HepG2 (cell line): ENCODE measurements around the gene MCEE. TPM values are rescaled to one million over a fixed set of nuclear protein-coding genes. Genes with fewer than 3 reads are reported as not detected.
A peak's percentile ranks its signal among the peaks of the same experiment; 100 is the strongest.

Experiments
- AHR ChIP-seq: IDR thresholded peaks from 2 replicates; pipeline ENCODE4 v1.6.1; 2018; ENCODE audit warnings: missing genetic modification reagents, missing compliant biosample characterization
- ATF7-NPFF ChIP-seq: sonication (generic); formaldehyde crosslinking; IDR thresholded peaks from 2 replicates; pipeline ENCODE4 v1.8.1; 2023; ENCODE audit warnings: mild to moderate bottlenecking, low read depth, missing genetic modification reagents, moderate library complexity
- ATM ChIP-seq: fragments of 450-650 bp; IDR thresholded peaks from 2 replicates; pipeline ENCODE4 v1.7.1; 2017; ENCODE audit warnings: mild to moderate bottlenecking, borderline replicate concordance
- BCLAF1 ChIP-seq: fragments of 450-650 bp; IDR thresholded peaks from 2 replicates; pipeline ENCODE4 v1.6.1; 2017; ENCODE audit warnings: mild to moderate bottlenecking
- DNMT1 ChIP-seq: sonication (generic); formaldehyde crosslinking; IDR thresholded peaks from 2 replicates; pipeline ENCODE4 v1.5.1; 2020; ENCODE audit warnings: mild to moderate bottlenecking, missing genetic modification reagents
- GATAD2A ChIP-seq: IDR thresholded peaks from 2 replicates; pipeline ENCODE4 v1.6.1; 2016
- KLF12 ChIP-seq: sonication (generic); formaldehyde crosslinking; IDR thresholded peaks from 2 replicates; pipeline ENCODE4 v1.4.0; 2020; ENCODE audit warnings: missing genetic modification reagents, borderline replicate concordance
- KLF6 ChIP-seq: IDR thresholded peaks from 2 replicates; pipeline ENCODE4 v1.8.0; 2016; ENCODE audit warnings: missing biosample characterization, missing genetic modification reagents
- MAFK ChIP-seq, 2 experiments: IDR thresholded peaks in 1 of 2; conservative IDR thresholded peaks in 1 of 2; 2 replicates each; pipeline ENCODE4 v1.6.1; 2011; ENCODE audit warnings: improper control_type of control experiment in 2 of 2, low read length in 2 of 2
- MYPOP ChIP-seq: sonication (generic); formaldehyde crosslinking; IDR thresholded peaks from 2 replicates; pipeline ENCODE4 v1.8.1; 2023; ENCODE audit warnings: mild to moderate bottlenecking, moderate library complexity, missing genetic modification reagents
- SIN3A ChIP-seq: IDR thresholded peaks from 2 replicates; pipeline ENCODE4 v1.6.1; 2011; ENCODE audit warnings: low read depth, mild to moderate bottlenecking, control low read depth, low read length, borderline replicate concordance
- ZBTB43 ChIP-seq: sonication (generic); formaldehyde crosslinking; conservative IDR thresholded peaks from 2 replicates; pipeline ENCODE4 v1.4.0; 2020; ENCODE audit warnings: missing genetic modification reagents
- ZNF567 ChIP-seq: sonication (generic); formaldehyde crosslinking; IDR thresholded peaks from 2 replicates; pipeline ENCODE4 v1.8.1; 2023; ENCODE audit warnings: mild to moderate bottlenecking, missing genetic modification reagents, borderline replicate concordance
- ZNF572 ChIP-seq: sonication (generic); formaldehyde crosslinking; IDR thresholded peaks from 2 replicates; pipeline ENCODE4 v1.5.1; 2020; ENCODE audit warnings: mild to moderate bottlenecking, missing genetic modification reagents
- polyA plus RNA-seq, 8 experiments: library from polyadenylated mRNA; depleted of rRNA in 3 of 8; stranded (reverse) in 7 of 8; unstranded in 1 of 8; fragments of >200 nt; fragmentation: Illumina TruSeq in 4 of 8; extraction: Trizol in 4 of 8; gene quantifications; 2 replicates each; pipeline versions ENCODE4 v1.2.1 to v1.2.3, GENCODE V29; 2011 to 2016; ENCODE audit warnings: low read depth in 4 of 8, missing spikeins in 1 of 8, mixed read lengths in 1 of 8; ENCODE audit not compliant: insufficient read depth in 1 of 8
- total RNA-seq, 5 experiments: library from RNA; depleted of rRNA; stranded (reverse); fragments of >200 nt; fragmentation: Illumina TruSeq; extraction: Trizol; gene quantifications; 2 replicates each; pipeline ENCODE4 v1.2.3, GENCODE V29; 2016; ENCODE audit warnings: low read depth in 1 of 5
- TF ChIP-seq, protein P1 (sequence below): sonication (generic); formaldehyde crosslinking; IDR thresholded peaks from 2 replicates; pipeline ENCODE4 v1.4.0; 2020; ENCODE audit warnings: missing genetic modification reagents, borderline replicate concordance
- TF ChIP-seq, protein P2 (sequence below): sonication (generic); formaldehyde crosslinking; IDR thresholded peaks from 2 replicates; pipeline ENCODE4 v1.5.0; 2020; ENCODE audit warnings: missing genetic modification reagents, mild to moderate bottlenecking, borderline replicate concordance
- TF ChIP-seq, protein P3 (sequence below): sonication (generic); formaldehyde crosslinking; IDR thresholded peaks from 2 replicates; pipeline ENCODE4 v1.8.0; 2022; ENCODE audit warnings: missing genetic modification reagents, mild to moderate bottlenecking, moderate library complexity, borderline replicate concordance

MCEE gene
- total and polyA plus RNA-seq, 2 of the 13 experiments (the other 11 are each of a cell fraction or from before 2014, with no cell fraction given): 32.0 to 66.9 TPM

DNA sequence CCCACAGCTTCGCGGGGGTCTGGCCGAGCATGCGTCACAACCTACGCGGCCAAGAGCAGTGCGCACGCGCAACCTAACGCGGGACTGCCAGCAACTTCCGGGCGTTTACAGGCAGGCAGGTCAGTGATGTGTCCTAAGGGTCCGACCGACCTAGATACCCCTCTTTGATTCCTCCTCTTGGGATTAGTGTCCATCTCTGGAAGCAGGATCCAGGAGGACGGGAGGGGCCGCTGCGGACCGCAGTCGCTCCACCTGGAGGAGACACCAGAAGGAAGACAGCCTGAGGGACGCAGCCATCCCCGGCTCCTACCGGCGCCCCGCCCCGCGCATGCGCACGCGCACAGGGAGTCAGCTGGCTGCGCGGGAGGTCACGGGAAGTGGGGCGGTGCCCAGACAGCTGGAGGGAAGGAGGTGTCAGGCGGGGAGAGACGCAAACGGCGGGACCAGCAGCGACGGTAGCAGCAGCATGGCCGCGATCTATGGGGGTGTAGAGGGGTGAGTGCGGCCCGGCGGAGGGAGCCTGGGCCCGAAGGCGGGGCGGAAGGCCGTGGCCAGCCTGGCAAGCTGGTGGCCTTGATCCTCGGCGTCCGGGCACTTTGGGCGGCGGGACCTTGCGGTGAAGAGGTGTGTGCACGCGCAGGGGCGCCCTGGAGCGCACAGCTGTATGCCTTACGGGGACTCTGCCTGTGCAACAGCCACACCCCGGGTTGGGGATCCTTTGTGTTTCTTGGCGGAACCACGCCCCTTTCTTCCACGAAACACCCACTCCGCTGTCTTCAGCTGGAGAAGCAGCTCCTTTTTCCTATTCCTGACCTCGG, 61.6 kb downstream of the MCEE start, which contains the start of gene NAGK (continued):
- TF ChIP-seq ZBTB43 (CRISPR knock-in tag) (peak; percentile 79), MYPOP (CRISPR knock-in tag) (peak; percentile 98), ZNF572 (CRISPR knock-in tag) (peak; percentile 98), GATAD2A (CRISPR knock-in tag) (0 out of 2 replicates have a peak, but pooled peaks have one; percentile 47), MAFK (conservative IDR thresholded peaks at IDR 0.05 in 1 of 2, IDR thresholded peaks at IDR 0.05 in 1 of 2; ENCODE audit: low read length in 2 of 2) (no peak), BCLAF1 (no peak), ATM (no peak), AHR (CRISPR knock-in tag) (peak; percentile 94), SIN3A (peak; percentile 97), ZNF567 (CRISPR knock-in tag) (peak; percentile 97), KLF12 (CRISPR knock-in tag) (peak; percentile 93; the same call in 1 of the 2 replicates), ATF7-NPFF (CRISPR knock-in tag) (peak; percentile 89), DNMT1 (CRISPR knock-in tag) (no peak; the same call in none of the 2 replicates), KLF6 (CRISPR knock-in tag) (peak; percentile 94)
- TF ChIP-seq, protein P1, sequence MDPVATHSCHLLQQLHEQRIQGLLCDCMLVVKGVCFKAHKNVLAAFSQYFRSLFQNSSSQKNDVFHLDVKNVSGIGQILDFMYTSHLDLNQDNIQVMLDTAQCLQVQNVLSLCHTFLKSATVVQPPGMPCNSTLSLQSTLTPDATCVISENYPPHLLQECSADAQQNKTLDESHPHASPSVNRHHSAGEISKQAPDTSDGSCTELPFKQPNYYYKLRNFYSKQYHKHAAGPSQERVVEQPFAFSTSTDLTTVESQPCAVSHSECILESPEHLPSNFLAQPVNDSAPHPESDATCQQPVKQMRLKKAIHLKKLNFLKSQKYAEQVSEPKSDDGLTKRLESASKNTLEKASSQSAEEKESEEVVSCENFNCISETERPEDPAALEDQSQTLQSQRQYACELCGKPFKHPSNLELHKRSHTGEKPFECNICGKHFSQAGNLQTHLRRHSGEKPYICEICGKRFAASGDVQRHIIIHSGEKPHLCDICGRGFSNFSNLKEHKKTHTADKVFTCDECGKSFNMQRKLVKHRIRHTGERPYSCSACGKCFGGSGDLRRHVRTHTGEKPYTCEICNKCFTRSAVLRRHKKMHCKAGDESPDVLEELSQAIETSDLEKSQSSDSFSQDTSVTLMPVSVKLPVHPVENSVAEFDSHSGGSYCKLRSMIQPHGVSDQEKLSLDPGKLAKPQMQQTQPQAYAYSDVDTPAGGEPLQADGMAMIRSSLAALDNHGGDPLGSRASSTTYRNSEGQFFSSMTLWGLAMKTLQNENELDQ: no peak
- TF ChIP-seq, protein P2, sequence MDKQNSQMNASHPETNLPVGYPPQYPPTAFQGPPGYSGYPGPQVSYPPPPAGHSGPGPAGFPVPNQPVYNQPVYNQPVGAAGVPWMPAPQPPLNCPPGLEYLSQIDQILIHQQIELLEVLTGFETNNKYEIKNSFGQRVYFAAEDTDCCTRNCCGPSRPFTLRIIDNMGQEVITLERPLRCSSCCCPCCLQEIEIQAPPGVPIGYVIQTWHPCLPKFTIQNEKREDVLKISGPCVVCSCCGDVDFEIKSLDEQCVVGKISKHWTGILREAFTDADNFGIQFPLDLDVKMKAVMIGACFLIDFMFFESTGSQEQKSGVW (CRISPR knock-in tag): peak; percentile 97; the same call in 1 of the 2 replicates
- TF ChIP-seq, protein P3, sequence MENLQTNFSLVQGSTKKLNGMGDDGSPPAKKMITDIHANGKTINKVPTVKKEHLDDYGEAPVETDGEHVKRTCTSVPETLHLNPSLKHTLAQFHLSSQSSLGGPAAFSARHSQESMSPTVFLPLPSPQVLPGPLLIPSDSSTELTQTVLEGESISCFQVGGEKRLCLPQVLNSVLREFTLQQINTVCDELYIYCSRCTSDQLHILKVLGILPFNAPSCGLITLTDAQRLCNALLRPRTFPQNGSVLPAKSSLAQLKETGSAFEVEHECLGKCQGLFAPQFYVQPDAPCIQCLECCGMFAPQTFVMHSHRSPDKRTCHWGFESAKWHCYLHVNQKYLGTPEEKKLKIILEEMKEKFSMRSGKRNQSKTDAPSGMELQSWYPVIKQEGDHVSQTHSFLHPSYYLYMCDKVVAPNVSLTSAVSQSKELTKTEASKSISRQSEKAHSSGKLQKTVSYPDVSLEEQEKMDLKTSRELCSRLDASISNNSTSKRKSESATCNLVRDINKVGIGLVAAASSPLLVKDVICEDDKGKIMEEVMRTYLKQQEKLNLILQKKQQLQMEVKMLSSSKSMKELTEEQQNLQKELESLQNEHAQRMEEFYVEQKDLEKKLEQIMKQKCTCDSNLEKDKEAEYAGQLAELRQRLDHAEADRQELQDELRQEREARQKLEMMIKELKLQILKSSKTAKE (CRISPR knock-in tag): peak; percentile 88
